Ishikawa (cell line): ENCODE data around the gene HLA-DOA.

Source experiments
- CEBPB ChIP-seq: IDR thresholded peaks from 2 replicates; pipeline ENCODE4 v1.6.1; 2012
- CREB1 ChIP-seq: IDR thresholded peaks from 2 replicates; pipeline ENCODE4 v1.6.1; 2012; ENCODE audit warnings: low read depth
- EGR1 ChIP-seq: IDR thresholded peaks from 2 replicates; pipeline ENCODE4 v1.6.1; 2012
- EP300 ChIP-seq: IDR thresholded peaks from 2 replicates; pipeline ENCODE4 v1.6.1; 2012; ENCODE audit warnings: borderline replicate concordance
- FOXM1 ChIP-seq: IDR thresholded peaks from 2 replicates; pipeline ENCODE4 v1.6.1; 2012; ENCODE audit warnings: low read depth, borderline replicate concordance
- NFIC ChIP-seq: IDR thresholded peaks from 2 replicates; pipeline ENCODE4 v1.6.1; 2012
- RAD21 ChIP-seq: IDR thresholded peaks from 2 replicates; pipeline ENCODE4 v1.6.1; 2012; ENCODE audit warnings: low read depth
- TAF1 ChIP-seq: IDR thresholded peaks from 2 replicates; pipeline ENCODE4 v1.6.1; 2012; ENCODE audit warnings: low read depth, mild to moderate bottlenecking
- TCF12 ChIP-seq: IDR thresholded peaks from 2 replicates; pipeline ENCODE4 v1.6.1; 2012; ENCODE audit warnings: low read depth
- TEAD4 ChIP-seq: IDR thresholded peaks from 2 replicates; pipeline ENCODE4 v1.6.1; 2012
- YY1 ChIP-seq: IDR thresholded peaks from 2 replicates; pipeline ENCODE4 v1.6.1; 2012; ENCODE audit warnings: low read depth
- ZBTB7A ChIP-seq: IDR thresholded peaks from 2 replicates; pipeline ENCODE4 v1.6.1; 2012; ENCODE audit warnings: low read depth
- TF ChIP-seq, protein P1 (sequence below): IDR thresholded peaks from 2 replicates; pipeline ENCODE4 v1.6.1; 2012
- TF ChIP-seq, protein P2 (sequence below): IDR thresholded peaks from 2 replicates; pipeline ENCODE4 v1.6.1; 2012; ENCODE audit warnings: low read depth, mild to moderate bottlenecking
- TF ChIP-seq, protein P3 (sequence below): IDR thresholded peaks from 2 replicates; pipeline ENCODE4 v1.6.1; 2012

HLA-DOA gene

DNA sequence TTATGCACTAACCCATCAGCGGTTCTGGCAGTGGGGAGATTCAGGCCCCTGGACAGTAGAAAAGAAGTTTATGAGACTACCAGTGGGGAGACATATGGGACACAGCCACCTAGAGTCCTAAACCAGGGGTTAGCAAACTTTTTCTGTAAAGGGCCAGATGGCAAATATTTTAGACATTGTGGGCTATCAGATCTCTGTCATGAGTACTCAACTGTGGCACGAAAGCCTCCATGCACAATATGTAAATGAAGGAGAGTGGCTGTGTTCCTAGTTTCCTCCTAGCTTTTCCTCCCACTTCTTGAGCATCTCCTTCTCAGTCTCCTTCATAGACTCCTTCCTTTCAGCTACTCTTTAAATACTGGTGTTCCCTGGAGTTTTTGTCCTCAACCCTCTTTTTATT, 53.2 kb downstream of the HLA-DOA start:
- TF ChIP-seq CEBPB (no peak), EP300 (no peak), TEAD4 (no peak), ZBTB7A (no peak), EGR1 (no peak), RAD21 (no peak), FOXM1 (no peak), CREB1 (no peak), TAF1 (no peak), NFIC (no peak), YY1 (no peak), TCF12 (no peak)
- TF ChIP-seq, protein P1, sequence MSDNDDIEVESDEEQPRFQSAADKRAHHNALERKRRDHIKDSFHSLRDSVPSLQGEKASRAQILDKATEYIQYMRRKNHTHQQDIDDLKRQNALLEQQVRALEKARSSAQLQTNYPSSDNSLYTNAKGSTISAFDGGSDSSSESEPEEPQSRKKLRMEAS, result no peak
- TF ChIP-seq, protein P2, sequence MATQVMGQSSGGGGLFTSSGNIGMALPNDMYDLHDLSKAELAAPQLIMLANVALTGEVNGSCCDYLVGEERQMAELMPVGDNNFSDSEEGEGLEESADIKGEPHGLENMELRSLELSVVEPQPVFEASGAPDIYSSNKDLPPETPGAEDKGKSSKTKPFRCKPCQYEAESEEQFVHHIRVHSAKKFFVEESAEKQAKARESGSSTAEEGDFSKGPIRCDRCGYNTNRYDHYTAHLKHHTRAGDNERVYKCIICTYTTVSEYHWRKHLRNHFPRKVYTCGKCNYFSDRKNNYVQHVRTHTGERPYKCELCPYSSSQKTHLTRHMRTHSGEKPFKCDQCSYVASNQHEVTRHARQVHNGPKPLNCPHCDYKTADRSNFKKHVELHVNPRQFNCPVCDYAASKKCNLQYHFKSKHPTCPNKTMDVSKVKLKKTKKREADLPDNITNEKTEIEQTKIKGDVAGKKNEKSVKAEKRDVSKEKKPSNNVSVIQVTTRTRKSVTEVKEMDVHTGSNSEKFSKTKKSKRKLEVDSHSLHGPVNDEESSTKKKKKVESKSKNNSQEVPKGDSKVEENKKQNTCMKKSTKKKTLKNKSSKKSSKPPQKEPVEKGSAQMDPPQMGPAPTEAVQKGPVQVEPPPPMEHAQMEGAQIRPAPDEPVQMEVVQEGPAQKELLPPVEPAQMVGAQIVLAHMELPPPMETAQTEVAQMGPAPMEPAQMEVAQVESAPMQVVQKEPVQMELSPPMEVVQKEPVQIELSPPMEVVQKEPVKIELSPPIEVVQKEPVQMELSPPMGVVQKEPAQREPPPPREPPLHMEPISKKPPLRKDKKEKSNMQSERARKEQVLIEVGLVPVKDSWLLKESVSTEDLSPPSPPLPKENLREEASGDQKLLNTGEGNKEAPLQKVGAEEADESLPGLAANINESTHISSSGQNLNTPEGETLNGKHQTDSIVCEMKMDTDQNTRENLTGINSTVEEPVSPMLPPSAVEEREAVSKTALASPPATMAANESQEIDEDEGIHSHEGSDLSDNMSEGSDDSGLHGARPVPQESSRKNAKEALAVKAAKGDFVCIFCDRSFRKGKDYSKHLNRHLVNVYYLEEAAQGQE, result no peak
- TF ChIP-seq, protein P3, sequence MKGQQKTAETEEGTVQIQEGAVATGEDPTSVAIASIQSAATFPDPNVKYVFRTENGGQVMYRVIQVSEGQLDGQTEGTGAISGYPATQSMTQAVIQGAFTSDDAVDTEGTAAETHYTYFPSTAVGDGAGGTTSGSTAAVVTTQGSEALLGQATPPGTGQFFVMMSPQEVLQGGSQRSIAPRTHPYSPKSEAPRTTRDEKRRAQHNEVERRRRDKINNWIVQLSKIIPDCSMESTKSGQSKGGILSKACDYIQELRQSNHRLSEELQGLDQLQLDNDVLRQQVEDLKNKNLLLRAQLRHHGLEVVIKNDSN, result no peak

DNA sequence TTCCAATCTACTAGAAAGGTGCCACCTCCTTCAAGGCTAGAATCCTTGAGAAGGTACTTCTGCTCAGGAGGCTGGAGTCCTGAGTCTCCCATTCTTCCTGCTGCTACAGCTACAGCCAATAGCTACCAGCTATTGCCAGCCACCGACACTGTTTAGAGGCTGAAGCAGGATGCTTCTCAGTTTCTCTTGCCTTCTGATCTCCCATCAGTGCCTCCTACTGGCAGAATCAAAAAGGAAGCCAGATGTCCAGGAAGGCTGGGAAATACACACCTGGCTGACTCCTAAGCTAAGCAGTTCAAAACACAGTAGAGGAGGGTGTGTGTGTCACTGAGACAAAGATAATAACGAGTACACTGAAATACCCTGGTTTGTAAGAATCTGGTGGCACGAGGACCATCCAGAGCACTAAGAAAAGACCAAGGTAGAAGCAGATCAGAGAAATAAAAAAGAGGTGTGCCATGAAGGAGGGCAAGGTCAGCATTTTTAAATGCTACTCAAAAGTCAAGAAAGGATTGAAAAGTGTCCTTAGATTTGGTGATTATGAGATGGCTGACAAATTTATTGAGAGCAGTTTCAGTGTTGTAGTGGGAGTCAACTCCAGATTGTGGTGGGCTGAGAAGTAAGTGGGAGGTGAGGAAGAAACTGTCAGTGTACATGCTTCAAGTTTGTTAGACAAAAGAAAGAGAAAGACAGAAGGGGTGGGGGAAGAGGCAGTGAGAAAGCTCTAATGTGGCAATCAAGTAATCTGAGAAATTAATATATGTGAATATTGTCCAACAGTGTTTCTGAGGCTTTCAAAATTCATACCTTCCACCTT, 54.2 kb downstream of the HLA-DOA start:
- TF ChIP-seq, protein P2, result no peak
- TF ChIP-seq RAD21, result peak; percentile 4; the same call in 1 of the 2 replicates

DNA sequence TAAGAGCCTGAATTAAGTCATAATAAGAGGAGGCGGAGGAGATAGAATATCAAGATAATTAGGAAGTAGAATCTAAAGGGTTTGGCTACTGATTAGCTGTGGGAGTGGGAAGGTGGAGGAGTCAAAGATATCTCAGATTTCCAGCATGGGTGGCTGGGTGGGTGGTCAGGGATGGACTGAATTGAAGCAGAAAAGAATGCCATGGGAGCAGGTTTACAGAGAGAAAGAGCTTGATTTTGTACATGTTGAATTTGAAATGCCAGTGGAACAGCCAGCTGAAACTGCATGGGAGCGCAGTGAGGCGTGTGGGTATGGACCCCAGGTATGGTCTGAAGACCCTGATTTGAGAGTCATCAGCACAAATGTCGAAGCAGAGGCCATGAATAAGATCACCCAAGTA, 55.1 kb downstream of the HLA-DOA start:
- TF ChIP-seq TCF12 (no peak), ZBTB7A (no peak), TEAD4 (no peak), CREB1 (no peak), EP300 (no peak), FOXM1 (no peak), TAF1 (no peak), YY1 (no peak), RAD21 (no peak), CEBPB (no peak), NFIC (no peak), EGR1 (no peak)
- TF ChIP-seq, protein P3, result no peak
- TF ChIP-seq, protein P2, result no peak
- TF ChIP-seq, protein P1, result no peak
